HG03558 (cell line): ENCODE results near the gene OR5AC2.

Source experiments
- ATAC-seq: cut with Tn5 transposase; IDR thresholded peaks from one replicate; pipeline ENCODE4 v1.9.1; 2021; ENCODE audit warnings: moderate number of reproducible peaks; ENCODE audit not compliant: unreplicated experiment; ENCODE audit errors: extremely low read depth

The OR5AC2 gene, protein sequence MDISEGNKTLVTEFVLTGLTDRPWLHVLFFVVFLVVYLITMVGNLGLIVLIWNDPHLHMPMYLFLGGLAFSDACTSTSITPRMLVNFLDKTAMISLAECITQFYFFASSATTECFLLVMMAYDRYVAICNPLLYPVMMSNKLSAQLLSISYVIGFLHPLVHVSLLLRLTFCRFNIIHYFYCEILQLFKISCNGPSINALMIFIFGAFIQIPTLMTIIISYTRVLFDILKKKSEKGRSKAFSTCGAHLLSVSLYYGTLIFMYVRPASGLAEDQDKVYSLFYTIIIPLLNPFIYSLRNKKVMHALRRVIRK

DNA sequence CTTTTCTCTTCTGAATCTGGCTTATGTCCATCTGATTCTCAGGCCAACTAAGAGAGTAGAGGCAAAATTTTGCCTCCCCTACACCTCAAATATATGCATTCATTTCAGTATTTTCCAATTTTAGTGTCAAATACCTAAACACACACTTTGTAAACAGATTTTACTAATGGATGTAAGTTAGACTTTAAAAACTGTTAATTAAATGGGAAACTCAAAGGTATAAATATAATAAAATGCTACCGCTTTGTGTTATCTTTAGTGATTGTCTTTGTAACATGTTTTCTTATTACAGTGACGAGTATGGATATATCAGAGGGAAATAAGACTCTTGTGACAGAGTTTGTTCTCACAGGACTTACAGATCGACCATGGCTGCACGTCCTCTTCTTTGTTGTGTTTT, at the start of gene OR5AC2:
OR5AC2 (plus strand) TSS at position 301 of the 400 bp plus-strand sequence; CDS start at position 301, 0 bp downstream.
- ATAC-seq, result no peak

DNA sequence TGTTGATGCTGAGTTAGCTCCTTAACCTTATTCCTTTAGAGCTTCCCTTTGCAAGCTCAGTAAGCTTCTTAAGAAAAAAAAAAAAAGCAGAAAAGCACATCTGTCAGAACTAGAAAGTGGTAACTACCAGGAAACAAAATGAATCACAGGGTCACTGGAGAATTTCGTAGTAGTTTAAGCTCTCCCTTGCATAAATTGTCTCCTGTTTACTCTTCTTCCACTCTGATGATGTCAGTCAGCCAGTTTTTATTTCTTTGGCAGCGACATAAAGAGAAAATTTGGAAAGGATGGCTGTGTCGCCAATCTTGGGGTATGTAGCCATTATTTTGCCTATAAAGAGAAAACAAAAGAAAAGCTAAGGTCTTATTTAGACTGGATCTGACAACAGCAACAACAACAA, 48.7 kb upstream of the OR5AC2 start:
- no peak for ATAC-seq

DNA sequence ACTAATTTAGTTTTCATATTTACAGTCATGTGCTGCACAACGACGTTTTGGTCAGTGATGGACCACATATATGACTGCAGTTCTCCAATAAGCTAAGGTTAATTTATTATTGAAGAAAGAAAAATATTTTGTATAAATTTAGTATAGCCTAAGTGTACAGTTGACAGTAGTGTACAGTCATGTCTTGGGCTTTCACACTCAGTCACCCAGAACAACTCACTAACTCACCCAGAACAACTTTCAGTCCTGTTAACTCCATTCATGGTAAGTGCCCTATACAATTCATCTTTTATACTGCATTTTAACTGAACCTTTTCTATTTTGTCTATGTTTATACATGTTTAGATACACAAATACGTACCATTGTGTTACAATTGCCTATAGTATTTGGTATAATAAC, 48.1 kb upstream of the OR5AC2 start:
- ATAC-seq, result no peak

GRCh38 chr3:98039322-98040024, 47.5 kb upstream of the OR5AC2 start:
- ATAC-seq, result peak; percentile 88

DNA sequence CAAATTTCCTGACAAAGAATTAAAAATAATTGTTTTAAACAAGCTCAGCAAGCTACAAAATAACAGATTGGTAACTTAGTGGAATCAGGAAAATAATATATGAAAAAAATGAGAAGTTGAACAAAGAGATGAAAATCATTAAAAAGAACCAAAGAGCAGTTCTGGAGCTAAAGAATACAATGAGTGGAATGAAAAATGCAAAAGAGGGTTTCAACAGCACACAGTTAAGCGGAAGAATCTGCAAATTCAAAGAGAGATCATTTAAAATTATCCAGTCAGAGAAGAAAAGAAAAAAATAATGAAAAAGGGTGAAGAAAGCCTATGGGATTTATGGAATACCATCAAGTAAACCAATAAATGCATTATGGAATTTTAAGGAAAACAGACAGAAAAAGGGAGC, 45.6 kb upstream of the OR5AC2 start:
- ATAC-seq, result no peak

DNA sequence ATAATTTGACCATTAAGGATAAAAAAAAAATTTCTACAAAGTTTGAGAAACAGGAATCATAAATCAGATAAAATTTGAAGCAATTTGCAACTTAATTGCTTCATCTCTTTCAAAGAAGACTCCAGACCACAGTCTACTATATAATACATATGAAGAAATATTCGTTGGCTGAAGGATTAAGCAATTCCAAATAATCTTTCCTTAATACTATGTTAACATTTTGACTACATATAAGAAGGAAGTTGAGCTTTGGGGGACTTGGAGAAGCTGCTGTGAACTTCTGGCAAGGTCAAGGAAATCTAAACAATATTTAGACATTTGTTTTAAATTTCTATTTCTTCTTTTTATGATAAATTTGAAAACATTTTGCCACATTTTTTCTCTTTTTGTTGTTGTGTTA, 38.4 kb upstream of the OR5AC2 start:
- ATAC-seq, result no peak

- ATAC-seq, result no peak
These were observed 37.7 kb upstream of the OR5AC2 start for GRCh38 chr3:98049271-98049670.

DNA sequence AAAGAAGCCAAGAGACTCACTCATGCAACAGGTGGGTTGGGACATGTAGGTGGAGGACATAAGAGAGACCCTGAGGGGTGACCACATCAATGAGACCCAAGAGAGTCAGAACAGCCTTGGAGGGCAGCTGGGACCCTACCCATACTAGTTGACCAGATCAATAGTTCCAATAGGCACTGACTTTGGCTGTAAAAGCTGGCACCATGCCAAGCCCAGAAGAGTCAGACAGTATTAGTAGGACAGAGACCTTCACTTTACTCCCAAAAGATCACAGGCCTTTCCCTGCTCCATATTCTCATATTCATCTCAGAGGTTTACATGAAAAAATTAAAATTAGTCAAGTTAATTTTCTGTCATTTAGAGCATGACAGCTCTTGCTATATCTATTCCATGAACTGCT, 30.9 kb upstream of the OR5AC2 start:
- no peak for ATAC-seq

- no peak for ATAC-seq
These were observed 29.3 kb upstream of the OR5AC2 start for GRCh38 chr3:98057631-98058030.

DNA sequence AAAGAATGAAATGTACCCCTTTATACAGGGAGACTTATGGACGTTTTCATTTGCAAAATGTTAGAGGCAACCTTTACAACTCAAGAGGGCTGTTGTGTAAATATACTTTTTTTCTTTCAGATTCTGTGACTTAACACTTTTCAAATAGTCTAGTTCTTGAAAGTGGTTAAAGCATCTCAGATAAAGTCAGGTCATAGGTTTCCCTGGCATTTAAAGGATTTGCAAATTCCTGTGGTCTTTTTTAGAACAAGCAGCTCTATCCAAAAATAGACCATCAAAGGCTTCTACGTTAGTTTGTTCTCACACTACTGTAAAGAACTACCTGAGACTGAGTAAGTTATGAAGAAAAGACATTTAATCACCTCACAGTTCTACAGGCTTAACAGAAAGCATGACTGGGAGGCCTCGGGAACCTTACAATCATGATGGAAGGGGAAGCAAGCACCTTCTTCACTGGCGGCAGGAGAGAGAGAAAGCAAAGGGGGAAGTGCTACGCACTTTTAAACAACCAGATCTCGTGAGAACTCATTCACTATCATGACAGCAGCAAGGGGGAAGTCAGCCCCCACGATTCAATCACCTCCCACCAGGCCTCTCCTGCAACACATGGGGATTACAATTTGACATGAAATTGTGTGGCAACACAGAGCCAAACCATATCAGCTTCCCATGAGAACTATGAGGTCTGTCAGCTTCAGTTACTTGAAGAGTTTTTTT, 28.6 kb upstream of the OR5AC2 start:
- ATAC-seq, result no peak

DNA sequence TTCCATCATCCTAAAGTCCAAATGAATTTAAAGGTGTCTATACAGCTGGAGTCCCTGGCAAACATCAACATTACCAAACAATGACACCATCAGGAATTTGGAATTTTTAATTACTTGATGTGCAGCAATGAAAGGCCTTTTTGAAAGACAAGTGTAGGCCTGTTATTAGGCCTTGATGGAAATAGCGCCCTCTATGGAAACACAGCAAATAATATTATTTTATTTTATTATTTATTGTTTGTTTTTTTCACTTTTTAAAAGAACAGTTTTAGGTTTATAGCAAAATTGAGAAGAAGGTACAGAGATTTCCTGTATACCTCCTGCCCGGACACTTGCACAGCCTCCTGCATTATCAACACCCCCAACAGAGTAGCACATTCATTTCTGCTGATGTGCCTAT, 18.1 kb upstream of the OR5AC2 start:
- no peak for ATAC-seq

- ATAC-seq, result no peak
These were observed 16.1 kb upstream of the OR5AC2 start for GRCh38 chr3:98070840-98071239.

DNA sequence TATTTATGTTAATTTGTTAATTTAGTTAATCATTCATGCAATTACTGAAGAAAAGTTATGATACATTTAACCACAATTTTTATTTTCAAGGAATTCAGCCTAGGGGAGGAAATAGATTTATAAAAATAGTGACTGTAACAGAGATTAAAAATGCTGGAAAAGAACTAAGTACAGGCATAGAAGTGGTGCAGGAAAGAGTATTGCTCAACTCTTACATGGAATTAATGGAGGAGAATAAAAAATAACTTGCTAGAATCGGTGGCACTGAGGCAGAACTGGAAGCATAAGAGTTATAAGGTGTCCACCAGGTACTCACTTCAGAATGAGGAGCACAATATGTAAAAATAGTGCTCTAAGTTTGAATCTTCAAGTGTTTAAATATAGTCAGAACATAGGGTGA, 13.5 kb upstream of the OR5AC2 start:
- ATAC-seq, result no peak

DNA sequence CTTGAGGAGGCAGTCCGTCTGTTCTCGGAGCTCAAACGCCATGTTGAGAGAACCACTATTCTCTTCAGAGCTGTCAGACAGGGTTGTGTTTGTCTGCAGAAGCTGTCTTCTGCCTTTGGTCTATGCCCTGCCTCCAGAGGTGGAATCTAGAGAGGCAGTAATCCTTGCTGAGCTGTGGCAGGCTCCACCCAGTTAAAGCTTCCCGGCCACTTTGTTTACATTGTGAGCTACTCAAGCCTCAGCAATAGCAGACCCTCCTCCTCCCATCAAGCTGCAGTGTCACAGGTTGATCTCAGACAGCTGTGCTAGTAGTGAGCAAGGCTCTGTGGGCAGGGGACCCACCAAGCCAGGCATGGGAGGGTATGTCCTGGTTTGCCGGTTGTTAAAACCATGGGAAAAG, 8.9 kb downstream of the OR5AC2 start:
- no peak for ATAC-seq

DNA sequence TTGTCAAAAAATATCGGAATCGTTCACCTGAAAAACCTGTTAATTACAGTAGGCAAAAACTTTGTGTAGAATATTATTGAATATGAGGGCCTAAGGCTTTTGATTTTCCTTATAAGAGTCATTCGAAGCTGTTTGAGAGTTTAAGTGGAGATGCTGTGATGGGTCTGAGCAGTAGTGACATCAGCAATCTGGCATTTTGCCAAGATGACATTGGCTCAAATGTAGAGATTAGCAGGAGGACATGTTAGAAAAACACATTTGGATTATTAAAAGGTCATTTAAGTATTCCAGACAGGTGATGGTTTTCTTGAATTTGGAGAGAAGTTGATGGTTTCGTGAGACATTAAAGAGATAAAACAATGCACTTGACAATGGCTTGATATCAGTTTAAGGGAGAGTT, 12.9 kb downstream of the OR5AC2 start:
- ATAC-seq, result no peak

GRCh38 chr3:98108162-98108561, 21.2 kb downstream of the OR5AC2 start:
- ATAC-seq, result no peak

- no peak for ATAC-seq
These were observed 23.0 kb downstream of the OR5AC2 start for GRCh38 chr3:98109807-98110549.

DNA sequence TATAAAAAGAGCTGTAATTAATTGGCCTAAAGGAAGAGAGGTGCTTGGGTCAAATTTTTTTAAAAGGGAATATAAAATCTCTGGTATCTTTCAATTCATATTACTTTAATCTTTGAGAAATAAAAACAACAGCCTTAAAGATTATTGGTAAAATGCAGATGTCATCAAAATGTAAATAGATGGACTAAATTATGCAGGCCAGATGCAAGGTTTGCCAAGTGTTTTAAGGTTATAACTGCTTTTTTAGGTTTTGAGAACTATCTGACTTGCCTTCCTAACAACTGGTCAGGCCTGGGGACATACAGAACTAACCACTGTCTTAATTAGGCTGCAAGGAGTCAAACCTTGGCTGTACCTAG, 23.6 kb downstream of the OR5AC2 start:
- no peak for ATAC-seq

DNA sequence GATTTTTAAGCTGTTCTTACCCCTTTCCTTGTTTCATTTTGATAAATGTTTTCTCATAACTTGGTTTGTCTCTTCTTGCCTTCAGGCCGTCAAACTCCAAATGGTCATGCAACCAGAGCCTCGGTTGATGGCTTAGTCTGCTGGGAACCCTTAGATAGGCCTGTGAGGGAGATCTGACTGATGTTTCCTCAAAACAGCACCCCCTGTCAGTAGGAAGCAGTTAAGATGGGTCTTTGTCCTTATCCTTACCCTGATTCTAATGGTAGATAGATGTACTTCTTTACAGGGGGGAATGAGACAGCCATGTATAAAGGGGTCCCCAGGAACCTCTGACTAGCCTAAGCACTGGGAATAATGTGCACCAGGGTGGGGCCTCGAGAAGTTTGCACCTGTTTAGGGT, 27.3 kb downstream of the OR5AC2 start:
- no peak for ATAC-seq

DNA sequence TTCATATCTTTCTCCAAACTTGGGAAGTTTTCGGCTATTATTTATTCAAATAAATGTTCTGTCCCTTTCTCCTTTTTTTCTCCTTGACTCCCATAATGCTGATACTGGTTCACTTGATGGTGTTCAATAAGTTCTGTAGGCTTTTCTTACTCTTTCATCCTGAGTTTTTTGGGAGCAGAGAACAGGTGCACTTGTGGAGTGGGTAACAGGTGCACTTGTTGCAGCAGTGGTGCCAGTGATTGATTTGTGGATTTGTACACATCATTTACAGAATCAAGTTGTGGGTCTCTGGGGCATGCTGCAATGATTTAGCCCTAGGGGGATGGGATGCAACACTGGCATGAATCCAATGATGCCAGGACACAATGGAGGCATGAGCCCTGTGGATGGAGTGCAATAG, 28.7 kb downstream of the OR5AC2 start:
- ATAC-seq, result no peak

DNA sequence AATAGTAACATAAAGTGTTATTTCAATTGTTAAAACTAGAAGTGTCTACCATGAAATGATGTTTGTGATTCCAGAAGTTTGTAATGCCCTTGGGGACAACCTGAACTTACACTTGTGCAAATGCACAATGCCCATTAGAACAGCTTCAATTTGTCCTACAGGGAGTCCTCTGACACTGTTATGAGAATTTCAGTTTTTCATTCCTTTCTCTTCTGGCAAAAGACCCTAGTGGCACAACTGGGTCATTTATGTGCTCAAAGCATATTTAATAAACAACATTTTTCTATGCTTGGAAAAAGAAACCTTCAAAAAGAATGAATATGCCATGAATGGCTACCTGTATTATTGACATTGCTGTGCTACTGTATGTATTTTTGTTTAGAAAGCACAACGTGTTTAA, 43.4 kb downstream of the OR5AC2 start, which contains the start of gene OR5H1:
OR5H1 (plus strand) TSS at position 301 of the 400 bp plus-strand sequence. CDS start 1,977 bp downstream, outside the sequence.
- ATAC-seq, result no peak
